HuH-7.5 (cell line): ENCODE measurements around the gene ZNF433.
A peak's percentile ranks its signal among the peaks of the same experiment; 100 is the strongest.

Experiments
- DNase-seq: peaks from one replicate; pipeline ENCODE4 v3.0.0; 2011; ENCODE audit warnings: low spot score

ZNF433 gene

DNA sequence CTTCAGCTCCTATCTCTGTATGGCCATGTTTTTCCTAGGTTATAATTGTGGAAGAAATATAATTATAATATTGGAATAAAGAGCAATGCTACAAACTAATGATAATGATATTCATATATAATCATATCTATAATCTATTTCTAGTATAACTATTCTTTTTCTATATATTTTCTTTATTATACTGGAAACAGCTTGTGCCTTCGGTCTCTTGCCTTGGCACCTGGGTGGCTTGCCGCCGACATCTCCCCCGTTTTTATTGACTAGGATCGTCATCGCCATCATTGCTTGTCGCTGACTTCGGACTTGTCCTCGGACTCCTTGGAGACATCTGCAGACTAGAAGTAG is 46.4 kb downstream of the ZNF433 start:
- no peak for DNase-seq

DNA sequence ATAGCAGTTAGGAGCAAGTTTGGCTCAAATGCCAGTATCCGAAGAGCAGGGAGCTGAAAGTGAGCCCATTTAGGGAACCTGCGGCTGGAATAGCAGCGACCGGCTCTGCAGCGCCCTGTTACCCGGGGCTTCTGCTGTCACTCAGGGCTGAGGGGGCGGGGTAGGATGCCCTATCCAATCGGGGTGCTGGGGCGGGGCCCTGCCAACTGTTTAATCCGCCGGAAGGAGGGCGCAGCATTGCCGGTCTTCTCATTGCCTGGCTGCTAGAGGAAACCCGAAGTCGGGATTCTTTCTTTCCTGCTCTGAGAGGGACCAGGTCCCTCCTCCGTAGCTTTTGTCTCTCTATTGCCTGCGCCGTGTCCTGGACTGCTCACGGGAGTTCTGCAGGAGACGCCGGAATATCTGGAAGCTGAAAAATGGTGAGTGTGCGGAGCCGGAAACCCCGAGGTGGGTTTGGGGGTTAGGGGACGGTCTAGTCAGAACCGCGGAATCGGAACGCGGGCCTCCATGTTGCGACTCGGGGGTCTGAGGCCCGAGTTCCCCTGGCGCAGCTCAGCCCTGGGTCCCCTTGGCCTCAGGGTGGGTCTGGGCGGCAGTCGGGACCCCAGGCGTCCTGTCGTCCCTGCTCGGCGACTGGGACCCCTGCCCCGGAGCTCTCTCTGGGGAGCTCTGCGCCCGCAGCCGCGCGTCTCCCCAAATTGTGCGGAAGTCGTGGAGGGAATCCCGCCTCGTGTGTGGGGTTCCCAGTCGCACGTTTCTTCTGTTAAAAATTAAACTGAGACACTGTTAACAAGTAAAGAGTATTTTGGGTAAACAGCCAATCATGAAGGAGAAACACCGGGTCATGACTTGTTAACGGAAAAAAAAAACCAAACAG is 47.8 kb downstream of the ZNF433 start:
- DNase-seq: peak; percentile 78

DNA sequence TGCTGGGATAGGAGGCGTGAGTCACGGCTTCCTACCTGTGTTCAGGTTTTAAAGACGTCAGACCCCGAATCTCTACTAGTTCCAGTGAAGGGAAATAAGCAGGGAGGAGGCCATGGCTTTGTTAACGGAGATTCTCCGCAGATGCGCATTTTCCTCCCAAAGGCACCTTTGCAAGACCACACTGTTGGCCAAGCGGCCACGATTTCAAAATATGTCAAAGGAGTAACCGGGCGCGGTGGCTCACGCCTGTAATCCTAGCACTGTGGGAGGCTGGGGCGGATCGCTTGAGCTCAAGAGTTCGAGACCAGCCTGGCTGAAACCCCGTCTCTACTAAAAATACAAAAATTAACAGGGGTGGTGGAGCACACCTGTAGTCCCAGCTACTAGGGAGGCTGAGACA is 48.7 kb downstream of the ZNF433 start:
- no peak for DNase-seq

DNA sequence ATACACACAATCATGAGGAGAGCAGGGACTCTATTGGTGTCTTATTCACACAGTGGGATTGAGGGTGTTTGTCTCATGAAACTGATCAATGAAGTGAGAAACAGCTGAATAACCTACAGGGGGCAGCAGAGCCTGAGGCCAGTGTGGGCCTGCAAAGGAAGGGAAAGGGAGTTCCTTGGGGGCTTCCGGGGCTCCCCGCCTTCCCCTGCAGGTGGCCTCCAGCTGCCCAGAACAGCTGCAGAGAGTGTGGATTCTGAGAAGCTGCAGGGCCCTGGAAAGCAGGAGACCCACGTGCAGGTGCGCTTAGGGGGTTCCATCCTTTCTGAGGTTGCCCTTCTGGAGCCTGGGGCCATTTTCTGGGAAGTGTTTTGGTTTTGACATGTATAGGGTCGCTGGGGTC is 50.5 kb downstream of the ZNF433 start:
- DNase-seq: no peak

DNA sequence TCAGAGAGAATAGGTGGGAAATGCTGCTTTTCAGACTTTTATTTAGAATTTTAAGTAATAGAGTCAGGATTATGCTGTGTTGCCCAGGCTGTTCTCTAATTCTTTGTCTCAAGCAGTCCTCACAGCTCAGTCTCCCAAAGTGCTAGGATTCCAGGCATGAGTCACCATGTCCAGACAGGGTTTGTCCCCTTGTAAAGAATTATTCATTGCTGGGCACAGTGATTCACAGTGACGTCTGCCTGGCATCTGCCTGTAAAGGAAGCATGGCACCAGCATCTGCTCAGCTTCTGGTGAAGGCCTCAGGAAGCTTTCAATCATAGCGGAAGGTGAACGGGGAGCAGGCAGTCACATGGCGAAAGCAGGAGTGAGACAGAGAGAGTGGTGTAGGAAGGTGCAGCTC is 53.0 kb downstream of the ZNF433 start:
- DNase-seq: no peak

DNA sequence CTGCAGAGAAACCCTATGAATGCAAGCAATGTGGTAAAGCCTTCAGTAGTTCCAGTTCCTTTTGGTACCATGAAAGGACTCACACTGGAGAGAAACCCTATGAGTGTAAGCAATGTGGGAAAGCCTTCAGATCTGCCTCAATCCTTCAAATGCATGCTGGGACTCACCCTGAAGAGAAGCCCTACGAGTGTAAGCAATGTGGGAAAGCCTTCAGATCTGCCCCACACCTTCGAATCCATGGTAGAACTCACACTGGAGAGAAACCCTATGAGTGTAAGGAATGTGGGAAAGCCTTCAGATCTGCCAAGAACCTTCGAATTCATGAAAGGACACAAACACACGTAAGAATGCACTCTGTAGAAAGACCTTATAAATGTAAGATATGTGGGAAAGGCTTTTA is 56.0 kb downstream of the ZNF433 start:
- no peak for DNase-seq

DNA sequence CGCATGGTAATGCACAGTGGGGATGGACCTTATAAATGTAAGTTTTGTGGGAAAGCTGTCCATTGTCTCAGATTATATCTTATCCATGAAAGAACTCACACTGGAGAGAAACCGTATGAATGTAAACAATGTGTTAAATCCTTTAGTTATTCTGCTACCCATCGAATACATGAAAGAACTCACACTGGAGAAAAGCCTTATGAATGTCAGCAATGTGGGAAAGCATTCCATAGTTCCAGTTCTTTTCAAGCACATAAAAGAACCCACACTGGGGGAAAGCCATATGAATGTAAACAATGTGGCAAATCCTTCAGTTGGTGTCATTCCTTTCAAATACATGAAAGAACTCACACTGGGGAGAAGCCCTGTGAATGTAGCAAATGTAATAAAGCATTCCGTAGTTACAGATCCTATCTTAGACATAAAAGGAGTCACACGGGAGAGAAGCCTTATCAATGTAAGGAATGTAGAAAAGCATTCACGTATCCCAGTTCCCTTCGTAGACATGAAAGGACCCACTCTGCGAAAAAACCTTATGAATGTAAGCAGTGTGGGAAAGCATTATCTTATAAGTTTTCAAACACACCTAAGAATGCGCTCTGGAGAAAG is 56.9 kb downstream of the ZNF433 start:
- DNase-seq: no peak

DNA sequence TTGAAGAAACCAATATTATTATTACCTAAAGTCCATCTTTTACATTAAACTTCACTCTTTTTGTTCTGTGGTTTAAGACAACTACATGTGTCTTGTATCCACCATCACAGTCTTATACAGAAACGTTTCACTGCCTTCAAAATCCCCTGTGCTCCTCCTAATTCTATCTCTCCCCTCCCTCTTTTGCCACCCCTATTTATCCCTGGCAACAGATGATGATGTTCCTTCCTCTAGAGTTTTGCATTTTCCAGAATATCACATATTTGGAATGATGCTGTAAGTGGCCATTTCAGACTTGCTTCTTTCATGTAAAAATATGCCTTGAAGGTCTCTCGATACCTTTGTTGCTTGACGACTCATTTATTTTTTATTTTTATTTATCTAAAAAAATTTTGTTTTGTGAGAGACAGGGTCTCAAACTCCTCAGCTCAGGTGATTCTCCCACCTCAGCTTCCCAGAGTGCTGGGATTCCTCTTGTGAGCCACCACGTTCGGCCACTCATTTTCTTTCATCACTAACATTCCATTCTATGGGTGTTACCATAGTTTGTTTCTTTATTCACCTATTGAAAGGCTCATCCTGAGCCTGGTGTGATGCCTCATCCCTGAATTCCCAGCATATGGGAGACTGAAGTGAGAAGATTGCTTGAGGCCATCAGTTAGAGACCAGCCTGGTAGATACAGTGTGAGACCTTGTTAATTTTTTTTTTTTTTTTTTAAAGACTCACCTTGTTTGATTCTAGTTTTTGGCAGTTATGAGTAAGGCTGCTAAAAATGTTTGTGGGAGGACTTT is 62.3 kb downstream of the ZNF433 start:
- no peak for DNase-seq

DNA sequence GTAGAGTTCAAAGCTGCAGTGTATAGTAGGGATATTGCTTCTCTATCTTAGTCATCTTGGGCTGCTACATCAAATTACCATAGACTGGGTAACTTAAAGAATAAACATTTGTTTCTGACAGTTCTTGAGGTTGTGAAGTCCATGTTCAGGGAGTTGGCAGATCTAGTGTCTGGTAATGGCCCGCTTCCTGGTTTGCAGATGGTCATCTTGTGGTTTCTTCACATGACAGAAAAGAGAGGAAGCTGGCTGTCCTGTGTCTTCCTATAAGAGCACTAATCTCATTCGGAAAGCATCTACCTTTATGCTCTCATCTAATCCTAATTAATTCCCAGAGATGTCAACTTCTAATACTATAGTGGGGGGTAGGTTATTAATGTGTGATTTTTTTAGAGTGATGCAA is 64.4 kb downstream of the ZNF433 start:
- no peak for DNase-seq

DNA sequence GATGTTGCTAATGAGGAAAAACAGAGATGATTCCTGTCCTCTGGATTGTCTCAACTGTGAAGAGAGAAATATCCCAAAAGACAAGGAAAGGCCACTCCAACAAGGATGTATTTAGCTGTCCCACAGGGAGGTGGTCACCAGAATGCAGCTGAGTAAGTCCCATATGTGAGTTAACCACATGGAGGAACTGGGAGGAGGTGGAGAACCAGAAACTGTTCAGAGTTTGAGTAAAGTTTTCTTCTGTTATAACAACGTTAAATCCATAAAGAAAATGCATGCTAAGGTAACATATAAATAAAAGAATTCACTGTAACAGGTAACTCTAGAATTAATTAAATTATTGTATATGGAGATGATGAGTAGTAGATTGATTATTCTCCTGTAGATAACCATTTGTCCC is 65.3 kb downstream of the ZNF433 start:
- no peak for DNase-seq

DNA sequence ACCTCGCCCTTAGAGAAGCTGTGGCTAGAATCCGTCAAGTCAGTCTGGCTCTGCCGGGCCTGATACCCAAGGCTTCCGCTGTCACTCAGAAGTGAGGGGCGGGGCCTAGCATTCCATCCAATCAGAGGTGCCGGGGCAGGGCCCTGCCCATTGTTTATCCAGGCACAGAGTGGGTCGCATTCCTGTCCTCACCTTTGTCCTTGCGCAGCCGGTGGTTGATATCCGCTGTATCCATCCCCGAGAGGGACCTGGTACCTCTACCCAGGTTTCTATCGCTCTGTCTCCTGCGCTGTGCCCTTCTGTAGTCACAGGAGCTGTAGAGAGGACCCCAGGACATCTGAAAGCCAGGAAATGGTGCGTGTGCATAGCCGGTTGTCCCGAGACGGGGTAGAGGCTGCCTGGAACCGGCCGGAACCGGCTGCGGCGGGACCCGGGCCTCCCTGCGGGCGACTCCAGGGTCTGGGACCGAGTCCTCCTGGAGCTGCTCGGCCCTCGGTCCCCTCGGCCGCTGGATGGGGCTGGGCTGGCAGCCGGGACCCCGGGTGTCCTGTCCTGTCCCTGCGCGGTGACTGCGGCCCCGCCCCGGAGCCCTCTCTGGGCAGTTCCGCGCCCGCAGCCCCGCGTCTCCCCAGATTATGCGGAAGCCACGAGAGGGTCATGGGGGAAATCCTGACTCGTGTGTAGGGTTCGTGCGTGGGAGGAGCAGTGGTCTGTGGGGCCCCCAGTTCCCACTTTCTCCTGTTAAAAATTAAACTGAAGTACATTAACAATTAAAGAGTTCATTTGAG is 70.4 kb downstream of the ZNF433 start, which contains the start of gene ZNF763:
TSS of gene ZNF763 (plus strand) at position 183 of the 788 bp plus-strand sequence. CDS start at position 352, 169 bp downstream.
- no peak for DNase-seq
